LNCAP (cell line): Measurements from ENCODE around the gene NHS.

Source experiments
- CTCF ChIP-seq: fragments of 450-650 bp; IDR thresholded peaks from 2 replicates; pipeline ENCODE4 v1.5.1; 2017; ENCODE audit warnings: mild to moderate bottlenecking

The NHS gene

GRCh38 chrX:17521871-17522693 is 147.1 kb downstream of the NHS start:
- no peak for TF ChIP-seq CTCF

GRCh38 chrX:17525266-17525665 is 150.3 kb downstream of the NHS start:
- no peak for TF ChIP-seq CTCF

- TF ChIP-seq CTCF, result no peak
Measured at GRCh38 chrX:17525762-17526555, 151.0 kb downstream of the NHS start.

- TF ChIP-seq CTCF, result no peak
Measured at GRCh38 chrX:17527135-17527701, 152.2 kb downstream of the NHS start.

GRCh38 chrX:17527922-17528321 is 152.9 kb downstream of the NHS start:
- TF ChIP-seq CTCF, result no peak

- TF ChIP-seq CTCF, result no peak
Measured at GRCh38 chrX:17529151-17529745, 154.2 kb downstream of the NHS start.

GRCh38 chrX:17531500-17531899 is 156.5 kb downstream of the NHS start:
- no peak for TF ChIP-seq CTCF
